ENCODE results near the gene MAF.

- TF ChIP-seq, protein P1, sequence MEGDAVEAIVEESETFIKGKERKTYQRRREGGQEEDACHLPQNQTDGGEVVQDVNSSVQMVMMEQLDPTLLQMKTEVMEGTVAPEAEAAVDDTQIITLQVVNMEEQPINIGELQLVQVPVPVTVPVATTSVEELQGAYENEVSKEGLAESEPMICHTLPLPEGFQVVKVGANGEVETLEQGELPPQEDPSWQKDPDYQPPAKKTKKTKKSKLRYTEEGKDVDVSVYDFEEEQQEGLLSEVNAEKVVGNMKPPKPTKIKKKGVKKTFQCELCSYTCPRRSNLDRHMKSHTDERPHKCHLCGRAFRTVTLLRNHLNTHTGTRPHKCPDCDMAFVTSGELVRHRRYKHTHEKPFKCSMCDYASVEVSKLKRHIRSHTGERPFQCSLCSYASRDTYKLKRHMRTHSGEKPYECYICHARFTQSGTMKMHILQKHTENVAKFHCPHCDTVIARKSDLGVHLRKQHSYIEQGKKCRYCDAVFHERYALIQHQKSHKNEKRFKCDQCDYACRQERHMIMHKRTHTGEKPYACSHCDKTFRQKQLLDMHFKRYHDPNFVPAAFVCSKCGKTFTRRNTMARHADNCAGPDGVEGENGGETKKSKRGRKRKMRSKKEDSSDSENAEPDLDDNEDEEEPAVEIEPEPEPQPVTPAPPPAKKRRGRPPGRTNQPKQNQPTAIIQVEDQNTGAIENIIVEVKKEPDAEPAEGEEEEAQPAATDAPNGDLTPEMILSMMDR (IDR thresholded peaks at IDR 0.05), result no peak
- TF ChIP-seq POLR2A (IDR thresholded peaks at IDR 0.05), result no peak
Measured at GRCh38 chr16:79560923-79561322, 39.6 kb downstream of the MAF start.

Data from gastroesophageal sphincter (tissue), 3 donors.